Stimulated activated CD8-positive, alpha-beta memory T cell treated with anti-CD3 and anti-CD28 coated beads, Interleukin-15, amount 100 ng/mL, for 48 hours (primary cell): ENCODE measurements around the gene RBM7.

ENCODE experiments used
- DNase-seq, 2 donors: peaks; one replicate each; pipeline ENCODE4 v3.0.0-alpha.2; 2020; ENCODE audit warnings: low read depth in 2 of 2

RBM7 gene

GRCh38 chr11:114396916-114397315 is 3.5 kb upstream of the RBM7 start:
- no peak for DNase-seq

- DNase-seq = no peak
These were observed 3.0 kb upstream of the RBM7 start for GRCh38 chr11:114397349-114397982.

GRCh38 chr11:114398303-114398920 is 2.1 kb upstream of the RBM7 start:
- no peak for DNase-seq

- no peak for DNase-seq
These were observed 813 bp upstream of the RBM7 start for GRCh38 chr11:114399490-114400215.

- DNase-seq = no peak
These were observed 403 bp downstream of the RBM7 start for GRCh38 chr11:114400915-114401223.

- DNase-seq = no peak
These were observed 845 bp downstream of the RBM7 start for GRCh38 chr11:114401311-114401710.

- no peak for DNase-seq
These were observed 12.5 kb downstream of the RBM7 start for GRCh38 chr11:114412946-114413345.

GRCh38 chr11:114413958-114414357 is 13.5 kb downstream of the RBM7 start:
- no peak for DNase-seq

GRCh38 chr11:114416441-114416961 is 16.0 kb downstream of the RBM7 start:
- DNase-seq = no peak

- DNase-seq = no peak
These were observed 25.8 kb downstream of the RBM7 start for GRCh38 chr11:114426280-114426679.

- DNase-seq = no peak
These were observed 29.8 kb downstream of the RBM7 start for GRCh38 chr11:114430290-114430689.

- DNase-seq = no peak
These were observed 32.4 kb downstream of the RBM7 start for GRCh38 chr11:114432893-114433292.

GRCh38 chr11:114433376-114433775 is 32.9 kb downstream of the RBM7 start:
- no peak for DNase-seq

- no peak for DNase-seq
These were observed 37.8 kb downstream of the RBM7 start for GRCh38 chr11:114438303-114438702.

- DNase-seq = peak; percentile 88
These were observed 39.0 kb downstream of the RBM7 start, which contains the start of gene REXO2 for GRCh38 chr11:114439229-114440120. Gene REXO2 (plus strand): TSS chr11:114439467. CDS start chr11:114439529, 62 bp downstream.

GRCh38 chr11:114440121-114440860 is 39.8 kb downstream of the RBM7 start:
- DNase-seq = no peak

- no peak for DNase-seq
These were observed 40.7 kb downstream of the RBM7 start for GRCh38 chr11:114440971-114441763.

GRCh38 chr11:114441921-114442320 is 41.5 kb downstream of the RBM7 start:
- DNase-seq = no peak

GRCh38 chr11:114442536-114442935 is 42.1 kb downstream of the RBM7 start:
- no peak for DNase-seq

GRCh38 chr11:114447444-114447843 is 47.0 kb downstream of the RBM7 start:
- DNase-seq = no peak
